Cardiac muscle cell (in vitro differentiated cells and primary cell): ENCODE results near the gene GIMAP1. TPM values are rescaled to one million over a fixed set of nuclear protein-coding genes. Genes with fewer than 3 reads are reported as not detected.

Experiments used
- DNase-seq, 2 donors: peaks; one replicate each; pipeline versions ENCODE4 v3.0.0 to v3.0.0-alpha.2; 2010 to 2017; ENCODE audit warnings: low read depth in 1 of 2, low spot score in 1 of 2
- H3K27ac ChIP-seq: fragments of 200-600 bp; sonication (generic); 2 replicates; pipeline ENCODE4 v1.5.1; 2016
- H3K27me3 ChIP-seq: fragments of 200-600 bp; sonication (generic); 2 replicates; pipeline ENCODE4 v1.6.0; 2016; ENCODE audit warnings: control low read depth
- H3K36me3 ChIP-seq: fragments of 200-600 bp; sonication (generic); 2 replicates; pipeline ENCODE4 v1.5.1; 2016; ENCODE audit warnings: control low read depth
- H3K4me1 ChIP-seq: fragments of 200-600 bp; sonication (generic); 2 replicates; pipeline ENCODE4 v1.8.1; 2017; ENCODE audit warnings: low read depth, mild to moderate bottlenecking, mixed run types
- H3K4me3 ChIP-seq: fragments of 200-600 bp; sonication (generic); 2 replicates; pipeline ENCODE4 v1.5.1; 2016; ENCODE audit warnings: mild to moderate bottlenecking
- H3K9me3 ChIP-seq: fragments of 200-600 bp; sonication (generic); 2 replicates; pipeline ENCODE4 v1.5.1; 2017; ENCODE audit warnings: low read depth, mild to moderate bottlenecking, control low read depth
- CTCF ChIP-seq: IDR thresholded peaks from 2 replicates; pipeline ENCODE4 v1.5.1; 2012; ENCODE audit warnings: low read depth, mild to moderate bottlenecking, low read length
- polyA plus RNA-seq: library from polyadenylated mRNA; unstranded; fragments of >200 nt; fragmentation: Nextera tagmentation; extraction: Ambion mirVana; gene quantifications from 2 replicates; pipeline ENCODE4 v1.2.1, GENCODE V29; 2016
- total RNA-seq: library from RNA; depleted of rRNA; stranded (reverse); fragments of >200 nt; gene quantifications from 2 replicates; pipeline ENCODE4 v1.2.3, GENCODE V29; 2016

GIMAP1 gene
- total and polyA plus RNA-seq, 2 experiments from 2014 or later: 0.06 TPM; not detected in 1

- no peak for DNase-seq
- Histone ChIP-seq H3K4me3 (no peak overlapping the region), H3K36me3 (no peaks in the 10 kb centered on the region), H3K27me3 (no peaks in the 10 kb centered on the region), H3K4me1 (no peaks in the 10 kb centered on the region), H3K9me3 (no peaks in the 10 kb centered on the region), H3K27ac (no peak overlapping the region)
- no peak for TF ChIP-seq CTCF
Measured at GRCh38 chr7:150719960-150720891, 3.8 kb downstream of the GIMAP1 start.

- Histone ChIP-seq H3K4me3 (no peak overlapping the region), H3K27me3 (no peaks in the 10 kb centered on the region), H3K9me3 (no peaks in the 10 kb centered on the region), H3K27ac (no peak overlapping the region), H3K4me1 (no peaks in the 10 kb centered on the region), H3K36me3 (no peaks in the 10 kb centered on the region)
- no peak for TF ChIP-seq CTCF
- DNase-seq: no peak
Measured at GRCh38 chr7:150721970-150722373, 5.6 kb downstream of the GIMAP1 start.

GRCh38 chr7:150722431-150722931, 6.1 kb downstream of the GIMAP1 start:
- no peaks in the 10 kb centered on the region for H3K27me3 ChIP-seq
- no peak for TF ChIP-seq CTCF
- H3K4me3 ChIP-seq: no peak overlapping the region
- no peak for DNase-seq
- H3K27ac ChIP-seq: no peak overlapping the region
- H3K9me3 ChIP-seq: no peaks in the 10 kb centered on the region
- H3K4me1 ChIP-seq: no peaks in the 10 kb centered on the region
- H3K36me3 ChIP-seq: no peaks in the 10 kb centered on the region

DNA sequence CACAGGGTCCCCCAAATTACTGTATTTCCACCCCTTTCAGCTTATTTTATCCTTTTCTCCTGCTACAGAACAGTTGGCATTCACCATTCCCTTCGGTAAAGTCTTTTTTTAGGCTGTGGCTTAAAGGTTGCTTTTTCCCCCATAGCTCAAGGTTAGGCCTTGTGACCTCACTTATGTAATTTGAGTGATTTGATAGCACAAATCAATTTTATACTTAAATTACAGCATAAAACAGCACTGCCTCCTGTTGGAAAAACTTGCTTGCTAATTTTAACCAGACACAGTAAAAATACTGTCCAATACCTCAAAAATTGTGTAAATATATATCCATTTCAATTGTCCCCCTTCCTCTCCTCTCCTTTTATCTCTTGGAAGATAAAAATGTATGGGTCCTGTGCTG, 7.1 kb downstream of the GIMAP1 start:
- no peaks in the 10 kb centered on the region for H3K4me1 ChIP-seq
- no peak overlapping the region for H3K4me3 ChIP-seq
- no peak overlapping the region for H3K27ac ChIP-seq
- no peak for TF ChIP-seq CTCF
- H3K36me3 ChIP-seq: no peaks in the 10 kb centered on the region
- no peaks in the 10 kb centered on the region for H3K27me3 ChIP-seq
- no peaks in the 10 kb centered on the region for H3K9me3 ChIP-seq
- DNase-seq: no peak

GRCh38 chr7:150727381-150727780, 11.0 kb downstream of the GIMAP1 start:
- no peaks in the 10 kb centered on the region for H3K27me3 ChIP-seq
- TF ChIP-seq CTCF: no peak
- H3K4me3 ChIP-seq: no peak overlapping the region
- no peaks in the 10 kb centered on the region for H3K9me3 ChIP-seq
- no peak for DNase-seq
- no peak overlapping the region for H3K27ac ChIP-seq
- H3K4me1 ChIP-seq: no peaks in the 10 kb centered on the region
- no peaks in the 10 kb centered on the region for H3K36me3 ChIP-seq
